Hepatocyte (in vitro differentiated cells): ENCODE data around the gene SSC5D. TPM values are rescaled to one million over a fixed set of nuclear protein-coding genes. Genes with fewer than 3 reads are reported as not detected.

ENCODE experiments used
- DNase-seq: peaks from one replicate; pipeline ENCODE4 v3.0.0-alpha.2; 2016; ENCODE audit warnings: low spot score
- H2AFZ ChIP-seq: fragments of 200-600 bp; sonication (generic); 2 replicates; pipeline ENCODE4 v1.6.0; 2016; ENCODE audit warnings: antibody characterized with exemption, mild to moderate bottlenecking
- H3K27ac ChIP-seq: fragments of 200-600 bp; sonication (generic); 2 replicates; pipeline ENCODE4 v1.5.1; 2016; ENCODE audit warnings: mild to moderate bottlenecking
- H3K27me3 ChIP-seq: fragments of 200-600 bp; sonication (generic); 2 replicates; pipeline ENCODE4 v1.6.1; 2016
- H3K36me3 ChIP-seq: fragments of 200-600 bp; sonication (generic); replicated peaks from 2 replicates; pipeline ENCODE4 v1.5.1; 2016; ENCODE audit warnings: low read depth; ENCODE audit not compliant: insufficient read depth
- H3K4me1 ChIP-seq: fragments of 200-600 bp; sonication (generic); 2 replicates; pipeline ENCODE4 v1.5.1; 2016; ENCODE audit warnings: mild to moderate bottlenecking, moderate library complexity; ENCODE audit not compliant: insufficient read depth
- H3K4me2 ChIP-seq: fragments of 200-600 bp; sonication (generic); 2 replicates; pipeline ENCODE4 v1.6.0; 2016
- H3K4me3 ChIP-seq: fragments of 200-600 bp; sonication (generic); 2 replicates; pipeline ENCODE4 v1.5.1; 2016; ENCODE audit warnings: mild to moderate bottlenecking
- H3K79me2 ChIP-seq: fragments of 200-600 bp; sonication (generic); 2 replicates; pipeline ENCODE4 v1.6.0; 2017; ENCODE audit warnings: mild to moderate bottlenecking
- H3K9me2 ChIP-seq: fragments of 200-600 bp; sonication (generic); replicated peaks from 2 replicates; pipeline ENCODE4 v1.6.0; 2017; ENCODE audit warnings: mild to moderate bottlenecking; ENCODE audit not compliant: insufficient read depth
- H3K9me3 ChIP-seq: fragments of 200-600 bp; sonication (generic); 2 replicates; pipeline ENCODE4 v1.5.1; 2016; ENCODE audit warnings: low read depth, mild to moderate bottlenecking
- H4K20me1 ChIP-seq: fragments of 200-600 bp; sonication (generic); 2 replicates; pipeline ENCODE4 v1.6.0; 2016; ENCODE audit warnings: mild to moderate bottlenecking; ENCODE audit not compliant: insufficient read depth, poor library complexity, severe bottlenecking
- CTCF ChIP-seq: fragments of 200-600 bp; sonication (generic); IDR thresholded peaks from 2 replicates; pipeline ENCODE4 v1.5.1; 2016; ENCODE audit warnings: antibody characterized with exemption, mild to moderate bottlenecking; ENCODE audit not compliant: poor library complexity
- EZH2 ChIP-seq: fragments of 200-600 bp; sonication (generic); IDR thresholded peaks from 2 replicates; pipeline ENCODE4 v1.6.1; 2016; ENCODE audit warnings: antibody characterized with exemption, mild to moderate bottlenecking, borderline replicate concordance
- EZH2phosphoT487 ChIP-seq: fragments of 200-600 bp; sonication (generic); IDR thresholded peaks from one replicate; pipeline ENCODE4 v1.6.1; 2018; ENCODE audit warnings: antibody characterized with exemption, mild to moderate bottlenecking, low read depth, moderate library complexity; ENCODE audit not compliant: unreplicated experiment, severe bottlenecking
- WGBS: methylation state at CpG from one replicate; pipeline ENCODE4 v1.1.6; 2016; ENCODE audit warnings: low lambda C conversion rate; ENCODE audit errors: missing lambda C conversion rate; 5-methylcytosine and 5-hydroxymethylcytosine counted together
- polyA plus RNA-seq: library from polyadenylated mRNA; unstranded; fragments of >200 nt; fragmentation: Nextera tagmentation; extraction: Ambion mirVana; gene quantifications from 2 replicates; pipeline ENCODE4 v1.2.1, GENCODE V29; 2016
- total RNA-seq: library from RNA; depleted of rRNA; stranded (reverse); fragments of >200 nt; gene quantifications from 2 replicates; pipeline ENCODE4 v1.2.3, GENCODE V29; 2014

The SSC5D gene
- total and polyA plus RNA-seq, 2 experiments from 2014 or later: 0.80 to 5.1 TPM

- Histone ChIP-seq H3K9me3 (no peaks in the 10 kb centered on the region), H3K4me3 (no peak overlapping the region), H2AFZ (no peak overlapping the region), H3K36me3 (no peaks in the 10 kb centered on the region), H3K9me2 (no peaks in the 10 kb centered on the region), H3K27me3 (peaks cover 2% of the 10 kb centered on the region), H3K79me2 (peaks cover 11% of the 10 kb centered on the region), H3K4me1 (peaks cover 4% of the 10 kb centered on the region), H3K27ac (no peak overlapping the region), H3K4me2 (no peak overlapping the region), H4K20me1 (peaks cover 7% of the 10 kb centered on the region)
- TF ChIP-seq EZH2phosphoT487: no peak
- no peak for TF ChIP-seq EZH2
- no peak for TF ChIP-seq CTCF
- DNase-seq: no peak
- WGBS: 89% methylated on average over 16 of the region's 16 CpGs
Measured at GRCh38 chr19:55457683-55458457, 30.4 kb upstream of the SSC5D start.

- no peak overlapping the region for H3K4me3 ChIP-seq
- peaks cover 11% of the 10 kb centered on the region for H3K79me2 ChIP-seq
- H3K9me2 ChIP-seq: no peaks in the 10 kb centered on the region
- H3K36me3 ChIP-seq: no peaks in the 10 kb centered on the region
- WGBS: 76% methylated on average over 8 of the region's 8 CpGs
- peaks cover 4% of the 10 kb centered on the region for H3K4me1 ChIP-seq
- no peaks in the 10 kb centered on the region for H3K27me3 ChIP-seq
- DNase-seq: no peak
- peak overlapping the region; percentile 88 for H3K4me2 ChIP-seq
- H3K9me3 ChIP-seq: no peaks in the 10 kb centered on the region
- H3K27ac ChIP-seq: peak overlapping the region; percentile 86
- peaks cover 7% of the 10 kb centered on the region for H4K20me1 ChIP-seq
- TF ChIP-seq EZH2phosphoT487: no peak
- no peak for TF ChIP-seq EZH2
- TF ChIP-seq CTCF: no peak
- H2AFZ ChIP-seq: no peak overlapping the region
Measured at GRCh38 chr19:55459551-55459949, 28.7 kb upstream of the SSC5D start.

GRCh38 chr19:55459950-55460657, 28.1 kb upstream of the SSC5D start:
- H3K9me3 ChIP-seq: no peaks in the 10 kb centered on the region
- no peaks in the 10 kb centered on the region for H3K36me3 ChIP-seq
- no peaks in the 10 kb centered on the region for H3K9me2 ChIP-seq
- H3K79me2 ChIP-seq: peaks cover 11% of the 10 kb centered on the region
- peaks cover 7% of the 10 kb centered on the region for H4K20me1 ChIP-seq
- H3K4me1 ChIP-seq: peaks cover 4% of the 10 kb centered on the region
- 29% methylated on average over 16 of the region's 16 CpGs for whole genome bisulfite sequencing
- H3K4me2 ChIP-seq: peak overlapping the region; percentile 88
- no peaks in the 10 kb centered on the region for H3K27me3 ChIP-seq
- no peak for DNase-seq
- H3K4me3 ChIP-seq: peak overlapping the region; percentile 17
- TF ChIP-seq CTCF (no peak), EZH2phosphoT487 (no peak), EZH2 (no peak)
- peak overlapping the region; percentile 86 for H3K27ac ChIP-seq
- no peak overlapping the region for H2AFZ ChIP-seq
